H1 (cell line): ENCODE results near the gene CD3D. TPM values are rescaled to one million over a fixed set of nuclear protein-coding genes. Genes with fewer than 3 reads are reported as not detected.

Source experiments
- CTCF ChIA-PET: fragments of 300-600 bp; sonication (Branson Sonifier 250); formaldehyde crosslinking; loops from one replicate; lab custom pipeline; 2021; ENCODE audit not compliant: partially characterized antibody; lab: Charles Lee
- POLR2A ChIA-PET: fragments of 300-600 bp; sonication (Branson Sonifier 250); formaldehyde crosslinking; loops from one replicate; lab custom pipeline; 2021; ENCODE audit warnings: inconsistent platforms; ENCODE audit not compliant: partially characterized antibody; lab: Charles Lee
- DNase-seq, 2 experiments: peaks; one replicate each; pipeline versions ENCODE4 v3.0.0 to v3.0.0-alpha.2; 2010 to 2022; ENCODE audit warnings: low spot score in 2 of 2, low read depth in 1 of 2, mixed read lengths in 1 of 2
- FAIRE-seq: peaks from 2 replicates; lab custom pipeline; 2011; peaks lifted over from hg19 to GRCh38; lab: Jason Lieb, UNC
- H2AFZ ChIP-seq: 2 replicates; pipeline ENCODE4 v1.8.1; 2012; ENCODE audit warnings: low read length, inconsistent platforms
- H2AK5ac ChIP-seq: 2 replicates; pipeline ENCODE4 v1.6.1; 2013; ENCODE audit warnings: low read depth, low read length
- H2BK120ac ChIP-seq: replicated peaks from 2 replicates; pipeline ENCODE3; 2013; ENCODE audit warnings: low read depth, low read length, inconsistent platforms
- H2BK12ac ChIP-seq: 2 replicates; pipeline ENCODE4 v1.6.1; 2013; ENCODE audit warnings: low read depth, low read length
- H2BK15ac ChIP-seq: 2 replicates; pipeline ENCODE4 v1.6.1; 2013; ENCODE audit warnings: low read length
- H2BK20ac ChIP-seq: 2 replicates; pipeline ENCODE4 v1.6.1; 2013; ENCODE audit warnings: low read length
- H2BK5ac ChIP-seq: 2 replicates; pipeline ENCODE4 v1.6.1; 2013; ENCODE audit warnings: low read depth, low read length
- H3K14ac ChIP-seq: 2 replicates; pipeline ENCODE4 v1.6.1; 2013; ENCODE audit warnings: inconsistent platforms; ENCODE audit not compliant: insufficient read length
- H3K18ac ChIP-seq: 2 replicates; pipeline ENCODE4 v1.6.1; 2013; ENCODE audit warnings: low read length; ENCODE audit errors: extremely low read depth
- H3K23ac ChIP-seq: 2 replicates; pipeline ENCODE4 v1.6.1; 2013; ENCODE audit warnings: inconsistent platforms; ENCODE audit not compliant: insufficient read length
- H3K23me2 ChIP-seq: 2 replicates; pipeline ENCODE4 v1.6.1; 2013; ENCODE audit warnings: low read depth, low read length
- H3K27ac ChIP-seq: 2 replicates; pipeline ENCODE4 v1.6.1; 2011; ENCODE audit warnings: low read depth, low read length, inconsistent platforms
- H3K27me3 ChIP-seq, 4 experiments: replicated peaks in 1 of 4; 1 replicate in 1 of 4; 2 replicates in 3 of 4; pipeline versions ENCODE4 v1.6.1 to v1.8.1; 2011 to 2013; ENCODE audit warnings: low read length in 3 of 4, mild to moderate bottlenecking in 3 of 4, inconsistent platforms in 2 of 4, mixed read lengths in 2 of 4, moderate library complexity in 1 of 4; ENCODE audit not compliant: control insufficient read depth in 3 of 4, insufficient read depth in 3 of 4; ENCODE audit errors: extremely low read depth in 1 of 4
- H3K36me3 ChIP-seq, 4 experiments: 2 replicates each; pipeline versions ENCODE4 v1.6.1 to v1.8.1; 2011 to 2013; ENCODE audit warnings: mild to moderate bottlenecking in 4 of 4, low read length in 3 of 4, moderate library complexity in 2 of 4, control low read depth in 1 of 4, inconsistent platforms in 1 of 4; ENCODE audit not compliant: insufficient read depth in 4 of 4, control insufficient read depth in 2 of 4
- H3K4ac ChIP-seq: replicated peaks from 2 replicates; pipeline ENCODE3; 2013; ENCODE audit warnings: low read length, low read depth, mixed read lengths, inconsistent platforms; ENCODE audit not compliant: insufficient read length
- H3K4me1 ChIP-seq, 4 experiments: replicated peaks in 1 of 4; 1 replicate in 1 of 4; 2 replicates in 3 of 4; pipeline versions ENCODE4 v1.6.1 to v1.8.1; 2011 to 2013; ENCODE audit warnings: low read length in 3 of 4, inconsistent platforms in 2 of 4, mixed read lengths in 1 of 4; ENCODE audit not compliant: insufficient read depth in 4 of 4, control insufficient read depth in 3 of 4
- H3K4me2 ChIP-seq, 2 experiments: 2 replicates each; pipeline versions ENCODE4 v1.6.1 to v1.8.1; 2011 to 2013; ENCODE audit warnings: low read depth in 2 of 2, low read length in 2 of 2, control low read depth in 1 of 2, inconsistent platforms in 1 of 2, mild to moderate bottlenecking in 1 of 2; ENCODE audit not compliant: insufficient read depth in 1 of 2
- H3K4me3 ChIP-seq, 4 experiments: fragments of 200-600, 300-600 bp in 1 of 4; sonication (generic), shearing (Covaris generic), sonication (Bioruptor Twin) in 1 of 4; 2 replicates each; pipeline versions ENCODE4 v1.5.1 to v1.8.1; 2011 to 2016; ENCODE audit warnings: low read length in 4 of 4, low read depth in 3 of 4, control low read depth in 2 of 4, inconsistent platforms in 2 of 4, mild to moderate bottlenecking in 2 of 4, mixed read lengths in 1 of 4, moderate library complexity in 1 of 4; ENCODE audit not compliant: insufficient read depth in 2 of 4; ENCODE audit errors: extremely low read depth in 1 of 4
- H3K56ac ChIP-seq: replicated peaks from 2 replicates; pipeline ENCODE3; 2013; ENCODE audit warnings: low read depth, mild to moderate bottlenecking, mixed read lengths, low read length, inconsistent platforms; ENCODE audit not compliant: insufficient read length
- H3K79me1 ChIP-seq: 2 replicates; pipeline ENCODE4 v1.6.1; 2013; ENCODE audit warnings: low read depth, low read length, control low read depth
- H3K79me2 ChIP-seq, 2 experiments: 2 replicates each; pipeline versions ENCODE4 v1.6.1 to v1.8.1; 2012 to 2013; ENCODE audit warnings: low read length in 2 of 2, mild to moderate bottlenecking in 2 of 2, inconsistent platforms in 1 of 2; ENCODE audit not compliant: insufficient read depth in 2 of 2, control insufficient read depth in 1 of 2
- H3K9ac ChIP-seq, 4 experiments: replicated peaks in 1 of 4; 1 replicate in 1 of 4; 2 replicates in 3 of 4; pipeline versions ENCODE4 v1.6.1 to v1.8.1; 2011 to 2013; ENCODE audit warnings: low read depth in 3 of 4, low read length in 3 of 4, control low read depth in 2 of 4, mild to moderate bottlenecking in 2 of 4, moderate library complexity in 2 of 4, inconsistent platforms in 1 of 4; ENCODE audit errors: extremely low read depth in 1 of 4
- H3K9me3 ChIP-seq, 2 experiments: 2 replicates each; pipeline versions ENCODE4 v1.6.1 to v1.8.1; 2012 to 2013; ENCODE audit warnings: mild to moderate bottlenecking in 2 of 2, moderate library complexity in 2 of 2, control low read depth in 1 of 2, inconsistent platforms in 1 of 2, low read depth in 1 of 2, low read length in 1 of 2, mixed read lengths in 1 of 2; ENCODE audit not compliant: insufficient read depth in 2 of 2
- H4K20me1 ChIP-seq, 2 experiments: replicated peaks in 1 of 2; 2 replicates each; pipeline versions ENCODE3 to v1.8.1; 2011 to 2013; ENCODE audit warnings: inconsistent platforms in 2 of 2, low read length in 2 of 2, mild to moderate bottlenecking in 1 of 2; ENCODE audit not compliant: insufficient read depth in 2 of 2, control insufficient read depth in 1 of 2
- H4K5ac ChIP-seq: 2 replicates; pipeline ENCODE4 v1.6.1; 2013; ENCODE audit warnings: low read length, low read depth, mixed read lengths, inconsistent platforms; ENCODE audit not compliant: insufficient read length
- H4K8ac ChIP-seq: 2 replicates; pipeline ENCODE4 v1.8.0; 2013; ENCODE audit warnings: mild to moderate bottlenecking, moderate library complexity, low read length, inconsistent platforms; ENCODE audit not compliant: insufficient read depth; ENCODE audit errors: extremely low read depth
- H4K91ac ChIP-seq: replicated peaks from 2 replicates; pipeline ENCODE3; 2013; ENCODE audit warnings: low read length, mixed read lengths, inconsistent platforms; ENCODE audit not compliant: insufficient read length
- CTBP2 ChIP-seq: IDR thresholded peaks from 2 replicates; pipeline ENCODE4 v1.7.0; 2011; ENCODE audit warnings: borderline replicate concordance, mild to moderate bottlenecking, moderate library complexity, mixed read lengths, low read length; ENCODE audit not compliant: insufficient read depth, insufficient read length
- RAD21 ChIP-seq, 2 experiments: IDR thresholded peaks in 1 of 2; conservative IDR thresholded peaks in 1 of 2; 2 replicates each; pipeline ENCODE4 v1.6.1; 2011; ENCODE audit warnings: low read depth in 2 of 2, low read length in 2 of 2, improper control_type of control experiment in 1 of 2, inconsistent platforms in 1 of 2, mild to moderate bottlenecking in 1 of 2, moderate library complexity in 1 of 2
- RBBP5 ChIP-seq: IDR thresholded peaks from 2 replicates; pipeline ENCODE4 v1.7.1; 2012; ENCODE audit warnings: low read depth, mild to moderate bottlenecking, inconsistent platforms, low read length, moderate library complexity, borderline replicate concordance
- polyA plus RNA-seq, 7 experiments: library from polyadenylated mRNA; depleted of rRNA in 3 of 7; stranded (reverse) in 5 of 7; unstranded in 2 of 7; fragments of >200 nt in 5 of 7; fragments of 200-250 nt in 2 of 7; gene quantifications; 1 replicate in 5 of 7; 2 replicates in 1 of 7; 4 replicates in 1 of 7; pipeline versions ENCODE4 v1.2.1 to v1.2.3, GENCODE V29; 2011 to 2013; ENCODE audit warnings: missing spikeins in 2 of 7, mixed read lengths in 2 of 7
- total RNA-seq: library from RNA; stranded (reverse); fragmentation: NEBNext Ultra II Directional; extraction: Animal tissue kit (Norgen Biotek cat#: 25700); gene quantifications from 2 replicates; pipeline ENCODE4 v1.2.1, GENCODE V29; 2021

Gene CD3D
- total and polyA plus RNA-seq, 2 of the 8 experiments (the other 6 are each of a cell fraction or from before 2014, with no cell fraction given): not detected

DNA sequence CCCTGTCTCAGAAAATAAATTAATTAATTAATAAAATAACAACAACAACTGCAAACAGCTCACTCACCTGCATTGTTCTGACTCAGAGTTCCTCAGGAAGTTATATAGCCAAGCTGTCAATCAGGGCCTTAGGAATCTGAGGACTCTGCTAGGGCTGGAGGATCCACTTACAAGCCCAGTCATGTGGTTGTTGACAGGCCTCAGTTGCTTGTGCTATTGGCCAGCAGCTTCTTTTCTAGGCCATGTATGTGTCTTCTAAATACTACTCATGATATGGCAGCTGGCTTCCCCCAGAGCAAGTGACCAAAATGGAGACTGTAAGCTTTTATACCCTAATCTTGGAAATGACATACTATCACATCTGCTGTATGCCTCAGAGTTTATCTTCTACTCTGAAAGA lies 38.1 kb upstream of the CD3D start:
- Histone ChIP-seq H2AFZ (no peak overlapping the region), H3K18ac (no peak overlapping the region), H3K56ac (no peak overlapping the region), H2BK12ac (no peak overlapping the region), H3K23me2 (no peaks in the 10 kb centered on the region), H3K27me3 (no peaks in the 10 kb centered on the region), H3K79me2 (no peaks in the 10 kb centered on the region), H2BK15ac (no peak overlapping the region), H2BK5ac (no peak overlapping the region), H3K9me3 (no peaks in the 10 kb centered on the region), H4K5ac (no peak overlapping the region), H4K8ac (no peak overlapping the region), H2BK120ac (no peak overlapping the region), H3K4ac (no peak overlapping the region), H3K36me3 (peaks cover 4 to 66% (median 45%) of the 10 kb centered on the region in 4 experiments), H3K27ac (no peak overlapping the region), H3K79me1 (no peaks in the 10 kb centered on the region), H4K20me1 (no peaks in the 10 kb centered on the region), H3K23ac (no peak overlapping the region), H4K91ac (no peak overlapping the region), H3K4me1 (no peaks in the 10 kb centered on the region), H3K4me2 (no peak overlapping the region), H3K4me3 (no peak overlapping the region), H3K14ac (no peak overlapping the region), H2AK5ac (no peak overlapping the region), H3K9ac (no peak overlapping the region), H2BK20ac (no peak overlapping the region)
- FAIRE-seq (no peak), DNase-seq (no peak)
- CTCF ChIA-PET: interaction anchor here (1.6 kb wide), 1 partner anchor 116 kb away, joined by 5 read pairs; the partner anchor contains the start of gene MPZL2
- POLR2A ChIA-PET: no interaction called here
- no peak for TF ChIP-seq RAD21 (IDR thresholded peaks at IDR 0.05 in 1 of 2, conservative IDR thresholded peaks at IDR 0.05 in 1 of 2; ENCODE audit: low read depth in 2 of 2, low read length in 2 of 2)
- TF ChIP-seq RBBP5: no peak
- TF ChIP-seq CTBP2: no peak
- TF ChIP-seq, all 59 proteins: peak for 0
